Activated naive CD8-positive, alpha-beta T cell treated with anti-CD3 and anti-CD28 coated beads, Interleukin-2, amount 50 U/mL, for 16 hours (primary cell): ENCODE measurements around the gene TNFSF18.
"Not testable (repeated sequence)": the region's sequence is repeated elsewhere in the genome, so short reads cannot be mapped to it uniquely, and the experiment has no call there.

Experiments
- DNase-seq: peaks from one replicate; pipeline ENCODE4 v3.0.0-alpha.2; 2020; ENCODE audit warnings: low read depth, low spot score

The TNFSF18 gene, protein sequence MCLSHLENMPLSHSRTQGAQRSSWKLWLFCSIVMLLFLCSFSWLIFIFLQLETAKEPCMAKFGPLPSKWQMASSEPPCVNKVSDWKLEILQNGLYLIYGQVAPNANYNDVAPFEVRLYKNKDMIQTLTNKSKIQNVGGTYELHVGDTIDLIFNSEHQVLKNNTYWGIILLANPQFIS

DNA sequence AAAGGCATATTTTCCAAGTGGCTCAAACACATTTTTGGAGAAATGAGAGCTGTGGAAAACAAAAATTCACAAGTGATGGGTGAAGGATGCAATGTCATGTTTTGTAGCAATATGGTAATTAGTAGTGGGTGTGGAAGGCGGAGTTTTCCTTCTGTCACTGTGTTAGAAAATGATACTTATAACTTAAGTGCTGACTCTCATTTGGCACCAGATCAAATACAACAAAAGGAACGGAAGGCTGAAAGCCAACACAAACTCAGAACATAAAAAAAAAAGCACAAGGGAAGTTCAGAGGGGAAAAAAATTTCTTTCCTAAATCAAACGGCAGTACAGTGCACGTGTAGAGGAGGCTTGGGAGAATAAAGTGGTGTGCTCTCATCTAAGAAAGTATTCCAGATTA lies at the start of gene TNFSF18:
TNFSF18 (minus strand) TSS at position 77 of the 400 bp plus-strand sequence; CDS start at position 32, 45 bp downstream.
- DNase-seq, result no peak

DNA sequence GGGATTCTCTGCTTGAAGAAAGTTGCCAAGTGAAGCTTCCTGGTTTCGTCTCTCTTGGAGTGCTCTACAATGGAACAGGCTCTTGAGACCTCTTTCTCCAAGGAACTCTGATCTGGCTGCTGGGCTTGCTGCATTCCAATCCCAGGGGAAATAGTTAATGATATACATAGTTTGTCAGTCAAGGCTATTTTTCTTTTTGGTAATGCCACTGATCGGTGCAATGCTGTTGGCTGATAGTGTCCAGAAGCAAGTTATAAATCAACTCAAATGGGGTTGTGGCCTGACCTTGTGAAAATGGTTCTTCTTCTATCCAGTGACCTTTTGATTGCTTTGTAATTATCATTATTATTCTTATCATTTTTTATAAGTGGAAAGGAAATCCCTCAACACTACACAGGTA lies 48.4 kb upstream of the TNFSF18 start:
- DNase-seq, result no peak

DNA sequence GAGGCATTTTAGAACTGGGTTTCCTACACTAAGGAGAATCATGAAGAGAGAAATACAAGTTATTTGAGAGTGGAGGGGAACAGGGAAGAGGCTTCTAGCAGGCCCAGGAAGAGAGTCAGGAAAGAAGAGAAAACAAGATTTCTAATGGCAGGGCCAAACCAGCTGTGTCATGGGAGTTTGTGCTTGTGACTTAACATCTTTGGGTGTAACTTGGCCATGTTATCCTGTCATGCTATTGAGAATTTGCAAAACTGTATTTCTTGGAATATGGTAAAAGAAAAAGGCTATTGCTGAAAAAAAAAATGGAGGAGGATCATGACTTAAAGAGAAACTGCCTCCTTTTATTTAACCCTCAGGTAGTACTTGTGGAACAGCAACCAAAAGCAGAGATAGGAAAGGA lies 47.4 kb upstream of the TNFSF18 start:
- no peak for DNase-seq

DNA sequence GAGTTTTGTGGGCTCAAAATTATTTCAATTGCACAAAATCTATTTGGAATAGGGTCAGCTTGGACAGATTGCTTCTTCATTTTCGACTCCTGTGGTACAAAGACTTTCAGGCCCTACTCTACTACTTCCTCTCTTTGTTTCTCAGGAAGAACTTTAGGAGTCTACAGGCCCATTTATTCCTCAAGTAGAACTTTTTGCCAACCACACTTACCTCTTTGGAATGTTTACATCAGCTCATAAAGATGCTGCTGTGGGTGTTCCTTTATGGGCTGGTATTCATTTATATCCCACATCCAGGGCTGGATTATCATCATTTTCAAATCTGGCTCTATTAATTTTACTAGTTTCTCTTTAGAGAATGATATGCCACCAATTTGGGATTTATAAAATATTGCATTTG lies 46.3 kb upstream of the TNFSF18 start:
- DNase-seq, result no peak

DNA sequence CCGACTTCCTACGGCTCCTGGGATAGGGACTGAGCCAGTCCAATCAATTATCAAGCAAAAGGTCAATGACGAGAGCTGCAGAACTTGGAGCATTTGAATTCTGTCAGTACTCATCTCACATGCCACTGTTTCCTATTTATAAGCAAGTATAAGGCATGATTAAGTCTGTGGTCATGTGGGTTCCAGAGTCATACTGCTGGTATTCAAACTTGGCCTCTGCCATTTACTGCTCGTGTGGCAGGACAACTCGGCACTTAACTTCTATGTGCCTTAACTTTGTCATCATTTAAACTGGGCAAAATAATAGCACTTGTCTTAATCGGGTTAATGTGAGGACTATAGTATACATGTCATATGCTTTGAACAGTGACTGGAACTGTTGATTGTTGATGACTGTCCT lies 44.9 kb upstream of the TNFSF18 start:
- no peak for DNase-seq

DNA sequence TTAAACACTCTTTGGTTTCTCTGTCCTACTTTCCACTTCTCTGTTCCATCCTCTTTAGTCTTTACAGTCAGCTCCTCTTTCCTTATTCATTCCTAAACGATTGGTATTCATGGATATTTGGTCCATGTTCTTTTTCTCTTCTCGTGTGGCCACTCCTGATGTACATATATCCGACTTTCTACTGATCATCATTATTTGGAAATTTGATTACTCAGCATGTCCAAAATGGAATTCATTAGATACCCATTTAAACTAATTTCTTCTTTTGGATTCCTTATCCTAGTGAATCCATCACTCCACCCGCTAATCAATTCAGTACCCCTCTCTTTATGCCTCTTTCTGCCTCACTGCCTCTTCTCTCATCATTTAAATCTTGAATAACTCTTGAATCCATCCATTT lies 43.8 kb upstream of the TNFSF18 start:
- DNase-seq, result no peak

DNA sequence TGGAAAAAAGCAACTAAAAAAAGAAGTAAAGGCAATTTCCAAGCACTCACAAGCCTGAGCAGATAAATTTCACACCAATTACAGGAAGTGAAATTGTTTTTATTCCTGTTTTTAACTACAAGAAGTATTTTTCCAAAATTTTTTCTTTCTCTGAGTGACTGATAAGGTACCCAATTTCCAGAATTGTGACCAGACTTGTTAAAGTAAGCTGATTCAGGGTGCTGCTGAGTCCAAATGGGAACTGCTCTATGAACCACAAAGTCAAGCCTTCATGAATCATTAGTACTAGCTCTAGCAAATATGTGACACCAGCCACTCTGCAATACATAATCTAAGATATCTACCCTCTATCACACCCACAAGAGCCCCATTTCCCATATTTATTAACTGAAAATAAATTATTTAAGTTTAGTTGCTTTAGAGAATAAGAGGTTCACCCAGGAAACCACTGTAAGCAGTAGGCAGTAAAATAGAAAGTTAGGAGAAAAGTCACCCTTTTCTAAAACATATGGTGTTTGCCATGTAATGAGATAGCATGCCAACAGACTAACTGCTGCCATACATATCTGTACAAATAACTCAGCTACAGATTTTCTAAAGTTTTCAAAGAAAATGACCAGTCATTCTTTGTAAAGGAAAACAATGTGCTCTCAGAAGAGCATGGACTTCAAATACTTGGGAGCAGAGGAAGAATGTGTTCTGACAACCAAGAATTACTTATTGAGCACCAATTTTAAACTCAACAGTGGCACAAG lies 43.1 kb upstream of the TNFSF18 start:
- no peak for DNase-seq

DNA sequence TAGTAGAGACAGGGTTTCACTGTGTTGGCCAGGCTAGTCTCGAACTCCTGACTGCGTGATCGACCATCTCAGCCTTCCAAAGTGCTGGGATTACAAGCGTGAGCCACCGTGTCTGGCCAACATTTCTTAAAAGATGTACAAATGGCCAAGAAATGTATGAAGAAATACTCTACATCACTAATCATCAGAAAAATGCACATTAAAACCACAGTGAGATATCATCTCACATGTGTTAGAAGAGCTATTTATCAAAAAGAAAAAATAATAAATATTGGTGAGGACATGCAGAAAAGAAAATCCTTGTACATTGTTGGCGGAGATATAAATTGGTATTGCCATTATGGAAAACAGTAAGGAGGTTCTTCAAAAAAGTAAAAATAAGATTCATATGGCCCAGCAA lies 33.6 kb upstream of the TNFSF18 start:
- no peak for DNase-seq

DNA sequence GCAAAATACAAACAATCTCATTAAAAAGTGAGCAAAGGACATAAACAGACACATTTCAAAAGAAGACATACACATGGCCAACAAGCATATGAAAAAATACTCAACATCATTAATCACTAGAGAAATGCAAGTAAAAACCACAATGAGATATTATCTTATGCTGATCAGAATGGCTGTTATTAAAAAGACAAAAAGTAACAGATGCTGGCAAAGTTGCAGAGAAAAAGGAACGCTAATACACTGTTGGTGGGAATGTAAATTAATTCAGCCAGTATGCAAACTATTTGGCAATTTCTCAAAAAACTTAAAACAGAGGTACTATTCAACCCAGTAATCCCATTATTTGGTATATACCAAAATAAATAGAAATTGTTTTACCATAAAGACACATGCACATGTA lies 32.2 kb upstream of the TNFSF18 start:
- no peak for DNase-seq

DNA sequence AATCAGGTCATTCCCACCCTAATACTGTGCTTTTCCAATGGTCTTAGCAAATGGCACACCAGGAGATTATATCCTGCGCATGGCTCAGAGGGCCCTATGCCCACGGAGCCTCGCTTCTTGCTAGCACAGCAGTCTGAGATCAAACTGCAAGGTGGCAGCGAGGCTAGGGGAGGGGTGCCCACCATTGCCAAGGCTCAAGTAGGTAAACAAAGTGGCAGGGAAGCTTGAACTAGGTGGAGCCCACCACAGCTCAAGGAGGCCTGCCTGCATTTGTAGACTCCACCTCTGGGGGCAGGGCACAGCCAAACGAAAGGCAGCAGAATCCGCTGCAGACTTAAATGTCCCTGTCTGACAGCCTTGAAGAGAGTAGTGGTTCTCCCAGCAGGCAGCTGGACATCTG lies 23.5 kb upstream of the TNFSF18 start:
- not testable (repeated sequence) for DNase-seq

DNA sequence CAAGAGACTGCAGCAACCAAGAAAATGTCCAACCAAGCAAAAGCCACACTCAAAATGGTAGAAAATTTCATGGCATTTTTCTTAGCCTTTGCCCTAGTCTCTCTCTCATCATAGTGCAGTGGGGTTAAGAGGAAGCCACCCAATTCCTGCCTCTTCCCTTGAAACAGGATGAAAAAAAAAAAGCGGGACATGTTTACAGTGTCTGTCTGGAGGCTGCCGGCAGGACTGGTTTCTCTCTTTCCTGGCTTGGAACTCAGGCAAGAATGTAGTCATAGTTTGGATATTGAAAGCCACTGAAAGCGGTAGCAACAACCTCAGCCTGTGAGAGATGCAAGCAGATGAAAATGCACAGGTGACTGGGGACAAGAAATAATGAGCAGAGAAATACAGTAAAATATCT lies 13.3 kb upstream of the TNFSF18 start:
- DNase-seq, result no peak

DNA sequence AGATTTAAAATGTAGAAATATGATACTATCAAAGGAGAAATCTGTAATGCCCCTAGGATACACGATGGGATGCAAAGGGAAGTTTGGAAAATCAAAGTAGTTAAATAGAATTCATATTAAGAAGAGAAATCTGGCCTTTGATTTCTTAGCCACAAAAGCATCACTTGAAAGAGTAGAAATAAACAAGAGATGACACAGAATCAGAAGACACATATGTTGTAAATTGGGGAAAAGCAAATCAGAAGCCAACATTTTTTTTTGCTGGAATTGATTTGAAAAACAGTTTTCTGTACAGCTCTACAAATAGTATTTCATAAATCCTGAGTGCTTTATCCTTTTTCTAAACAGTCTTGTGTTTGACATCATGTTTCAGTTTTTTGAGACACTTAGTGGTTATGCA lies 12.4 kb upstream of the TNFSF18 start:
- DNase-seq, result no peak

DNA sequence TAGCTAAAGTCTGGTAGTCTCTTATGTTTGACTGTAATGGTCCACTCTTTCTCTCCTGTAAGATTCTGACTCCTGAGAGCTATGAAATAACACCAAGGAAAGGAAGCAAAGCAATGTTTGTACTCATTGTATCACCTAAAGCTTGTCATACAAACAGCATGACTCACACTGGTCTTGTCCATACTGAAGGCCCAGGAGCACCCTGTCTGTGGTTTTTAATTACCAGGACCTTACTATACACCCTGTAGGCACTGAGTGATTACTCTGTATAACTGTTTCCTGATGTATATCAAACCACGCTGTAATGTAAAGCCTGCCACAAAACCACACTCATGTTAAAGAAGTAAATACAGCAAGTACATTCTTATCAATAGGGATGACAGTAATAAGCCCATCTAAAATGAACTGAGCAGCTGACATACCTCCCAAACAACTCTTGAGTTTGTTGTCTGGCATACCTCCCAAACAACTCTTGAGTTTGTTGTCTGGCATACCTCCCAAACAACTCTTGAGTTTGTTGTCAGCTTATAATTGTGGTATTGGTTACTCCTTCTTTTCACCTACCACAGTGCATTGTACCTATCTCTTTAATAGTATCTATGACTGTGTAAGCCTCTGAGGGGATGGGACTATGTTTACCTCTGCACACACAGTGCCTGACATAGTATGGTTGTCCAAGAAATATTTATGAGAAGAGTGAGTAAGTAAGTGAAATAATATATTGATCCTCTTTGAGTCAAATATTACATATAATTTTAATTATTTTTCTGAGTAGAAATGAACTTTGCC lies 11.6 kb upstream of the TNFSF18 start:
- DNase-seq, result no peak

DNA sequence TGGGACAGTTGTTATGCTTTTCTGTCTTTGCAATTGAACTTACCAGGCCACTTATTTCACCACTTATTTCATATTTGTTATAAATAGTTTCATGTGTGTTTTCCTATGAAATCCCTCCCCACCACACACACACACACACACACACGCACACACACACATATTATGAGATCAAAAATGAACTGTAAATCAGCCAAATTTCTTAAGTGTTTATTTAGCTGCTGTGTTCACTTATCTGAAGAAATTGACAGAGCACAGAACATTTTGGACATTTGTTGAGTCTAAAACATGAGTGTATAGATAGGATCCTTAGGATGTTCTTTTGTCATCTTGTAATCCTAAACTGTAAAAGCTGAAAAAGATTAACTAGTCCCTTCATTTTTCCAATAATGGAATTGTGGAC lies 7.8 kb upstream of the TNFSF18 start:
- no peak for DNase-seq

DNA sequence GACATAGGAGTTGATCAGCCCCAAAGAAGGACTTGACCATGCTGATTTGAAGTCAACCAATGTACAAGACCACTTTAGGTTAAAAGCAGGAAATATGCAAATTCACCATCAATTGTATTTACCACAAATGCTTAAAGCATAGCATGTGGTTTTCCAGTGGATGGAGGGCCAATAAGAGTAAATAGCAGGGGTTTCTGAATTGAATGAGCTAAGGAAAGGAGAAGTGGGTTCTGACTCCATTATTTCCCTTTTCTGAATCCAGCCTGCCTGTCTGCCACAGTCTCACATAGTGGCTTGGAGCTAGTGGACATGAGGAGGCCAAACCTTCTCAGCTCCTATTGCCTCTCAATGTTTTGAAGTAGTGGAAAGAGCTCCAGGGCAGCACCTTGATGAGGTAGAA lies 7.2 kb upstream of the TNFSF18 start:
- no peak for DNase-seq

DNA sequence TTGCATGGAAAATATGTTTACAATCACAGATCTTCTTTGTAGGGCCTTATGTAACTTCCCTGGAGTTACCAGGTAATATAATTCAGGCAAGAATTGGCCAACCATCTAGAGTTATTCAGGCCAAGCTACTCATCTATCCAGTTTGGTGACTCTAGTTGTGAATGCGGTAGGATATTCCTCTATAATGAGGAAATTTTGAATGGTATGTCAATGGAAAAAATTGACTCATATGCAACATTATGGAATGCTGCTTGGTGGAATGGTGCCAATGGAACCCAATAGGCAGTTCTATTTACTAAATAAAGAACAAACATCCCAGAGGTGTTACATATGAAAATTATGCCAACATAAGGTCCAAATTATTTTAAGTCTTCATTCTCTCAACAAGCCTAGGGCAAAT lies 5.6 kb upstream of the TNFSF18 start:
- DNase-seq, result no peak

DNA sequence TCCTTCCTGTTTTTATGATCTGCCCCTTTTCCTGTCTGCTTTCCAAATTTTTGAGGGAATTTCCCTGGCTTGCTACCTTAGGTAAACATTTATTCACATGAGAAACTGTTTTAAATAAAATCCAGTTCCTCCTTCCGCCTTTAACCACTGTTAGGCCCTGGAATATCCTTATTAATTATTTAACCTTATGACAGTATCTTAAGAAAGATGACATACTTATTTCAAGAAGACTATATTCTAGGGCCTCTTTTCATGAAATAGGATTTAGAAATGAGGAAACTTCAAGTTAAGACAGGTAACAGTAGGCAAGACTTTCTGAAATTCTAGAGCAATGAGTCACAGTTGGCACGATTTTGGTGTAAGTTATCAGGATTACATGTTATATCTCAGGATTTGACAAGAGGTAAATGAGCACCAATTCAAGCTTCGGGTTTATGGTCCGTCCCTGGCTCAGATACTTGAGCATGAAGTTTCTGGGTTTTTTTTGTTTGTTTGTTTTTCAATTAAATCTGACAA lies 2.0 kb upstream of the TNFSF18 start:
- no peak for DNase-seq

DNA sequence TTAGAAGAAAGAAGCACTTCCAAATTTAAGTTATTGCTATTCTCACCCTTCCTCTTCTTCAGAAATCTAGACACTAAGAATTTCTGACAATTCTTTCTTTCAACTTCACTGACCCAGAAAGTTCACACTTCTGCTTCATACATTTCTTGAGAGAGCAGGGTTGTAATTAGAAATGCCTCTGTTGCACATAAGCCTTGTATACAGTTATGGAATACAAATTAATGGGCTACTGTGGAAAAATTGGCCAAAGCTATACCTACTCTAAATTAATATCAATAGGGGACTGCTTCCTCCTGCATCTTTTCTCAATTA lies 1.5 kb downstream of the TNFSF18 start:
- no peak for DNase-seq

DNA sequence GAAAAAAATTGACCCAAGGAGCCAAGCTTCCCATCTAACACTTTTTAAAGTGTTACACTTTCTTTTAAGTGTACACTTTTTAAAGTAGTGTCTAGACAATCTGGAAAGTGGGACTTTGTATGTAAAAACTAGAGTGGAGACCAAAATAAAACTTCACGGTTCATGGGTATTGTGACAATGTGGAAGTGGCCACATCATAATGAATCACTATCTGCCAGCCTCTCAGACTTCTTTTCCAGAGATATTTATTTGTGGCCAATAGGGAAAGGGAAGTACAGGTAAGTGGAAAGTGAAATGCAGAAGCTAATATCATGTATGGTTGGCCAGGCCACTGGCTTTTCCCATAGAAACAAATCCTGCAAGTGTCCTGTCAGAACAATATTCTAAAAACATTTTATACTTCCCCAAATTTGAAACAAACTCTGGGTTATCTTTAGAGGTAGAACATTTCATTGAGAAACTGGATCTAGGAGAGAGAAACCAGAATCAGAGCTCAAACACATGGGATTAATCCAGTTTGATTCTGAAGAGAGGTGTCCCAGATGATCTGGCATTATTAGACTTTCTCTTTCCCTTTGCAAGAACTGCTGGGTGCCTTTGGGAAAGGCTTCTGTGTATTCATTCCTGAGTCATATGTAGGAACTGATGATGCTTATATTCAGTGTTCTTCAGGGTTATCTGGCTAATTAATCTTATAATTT lies 2.0 kb downstream of the TNFSF18 start:
- DNase-seq, result no peak

DNA sequence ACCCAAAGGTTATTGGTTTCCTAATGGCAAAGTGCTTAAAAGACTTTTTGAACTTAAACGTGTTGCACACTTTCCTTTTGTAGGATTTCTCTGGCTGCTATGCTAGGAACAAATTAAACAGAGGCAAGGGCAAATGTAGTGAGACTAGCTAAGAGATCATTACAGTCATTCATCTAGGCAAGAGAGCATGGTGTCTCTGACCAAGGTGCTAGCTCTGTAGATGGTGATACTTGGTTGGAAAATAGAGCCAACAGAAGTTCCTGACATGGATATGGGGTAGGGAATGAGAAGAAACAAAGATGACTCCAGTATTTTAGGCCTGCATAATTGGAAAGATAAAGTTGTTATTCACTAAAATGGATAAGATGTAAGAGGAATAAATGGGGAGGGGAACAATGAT lies 6.1 kb downstream of the TNFSF18 start:
- DNase-seq, result no peak

DNA sequence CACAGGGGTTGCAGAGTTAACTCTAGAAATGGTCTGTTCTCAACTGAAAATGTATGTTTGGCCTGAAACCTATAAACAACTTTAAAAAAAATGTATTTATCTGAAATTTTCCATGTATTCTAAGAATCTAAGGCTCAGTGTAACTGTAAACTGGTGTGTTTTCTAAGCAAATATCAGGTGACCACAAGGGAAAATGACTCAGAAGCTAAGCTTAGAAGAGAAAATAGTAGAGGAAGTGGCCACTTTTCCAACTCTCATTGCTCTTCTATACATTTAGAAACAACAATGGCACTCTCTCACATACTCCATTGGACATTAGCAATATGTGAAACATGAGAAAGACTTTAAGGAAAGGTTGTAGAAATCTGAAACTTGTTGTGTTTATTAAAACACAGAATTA lies 7.5 kb downstream of the TNFSF18 start:
- DNase-seq, result no peak

DNA sequence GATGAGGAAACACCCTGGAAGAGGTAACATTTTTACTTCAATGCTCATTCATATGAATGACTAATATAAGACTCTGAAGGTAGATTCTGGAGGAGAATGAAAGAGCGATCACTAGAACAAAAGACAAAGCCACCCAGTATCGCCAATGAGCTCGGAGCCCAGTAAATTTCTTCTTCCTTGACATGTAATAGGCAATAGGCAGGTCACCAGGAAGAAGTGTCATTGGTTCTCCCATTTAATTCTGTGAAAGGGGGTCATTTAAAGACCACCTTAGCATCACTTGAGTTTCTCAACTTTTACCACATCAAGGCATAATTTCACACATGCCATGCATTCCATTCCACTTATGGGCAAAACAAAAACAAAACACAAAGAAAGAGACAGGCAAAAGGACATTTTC lies 7.9 kb downstream of the TNFSF18 start:
- DNase-seq, result no peak
